MCF 10A (cell line): ENCODE results near the gene PCK2. TPM values are rescaled to one million over a fixed set of nuclear protein-coding genes. Genes with fewer than 3 reads are reported as not detected.
"Not testable (repeated sequence)": the region's sequence is repeated elsewhere in the genome, so short reads cannot be mapped to it uniquely, and the experiment has no call there.

ENCODE experiments used
- Bru-seq: library from RNA; stranded (reverse); fragments of 400-500 nt; gene quantifications from one replicate; lab custom pipeline; 2021; lab: Mats Ljungman, UMichigan
- BruChase-seq, 2 experiments: library from RNA; stranded (reverse); fragments of 400-500 nt; gene quantifications; one replicate each; lab custom pipeline; 2021; lab: Mats Ljungman, UMichigan
- BruUV-seq: library from RNA; stranded (reverse); fragments of 400-500 nt; replicated peaks from 2 replicates; lab custom pipeline; 2021; lab: Mats Ljungman, UMichigan
- CTCF ChIA-PET: fragments of 300-600 bp; sonication (Branson Sonifier 250); formaldehyde crosslinking; extraction: SDS; loops from one replicate; lab custom pipeline; 2021; ENCODE audit warnings: antibody characterized with exemption, inconsistent platforms; lab: Yijun Ruan, JAX
- POLR2A ChIA-PET: fragments of 300-600, 350-650 bp; sonication (Branson Sonifier 250); formaldehyde crosslinking; extraction: SDS; loops from one replicate; lab custom pipeline; 2020; ENCODE audit warnings: antibody characterized with exemption, inconsistent platforms; lab: Yijun Ruan, JAX
- DNase-seq: peaks from one replicate; pipeline ENCODE4 v3.0.0-alpha.2; 2018; ENCODE audit not compliant: unreplicated experiment
- H3K27ac Mint-ChIP-seq: one replicate; pipeline ENCODE4 v1.8.0; 2022; ENCODE audit warnings: mild to moderate bottlenecking, low read depth, mixed read lengths; ENCODE audit not compliant: unreplicated experiment
- H3K27me3 Mint-ChIP-seq: one replicate; pipeline ENCODE4 v1.8.0; 2022; ENCODE audit warnings: mixed read lengths; ENCODE audit not compliant: insufficient read depth, unreplicated experiment
- H3K36me3 Mint-ChIP-seq: one replicate; pipeline ENCODE4 v1.8.0; 2022; ENCODE audit warnings: mild to moderate bottlenecking, moderate library complexity, mixed read lengths; ENCODE audit not compliant: insufficient read depth, unreplicated experiment
- H3K4me1 Mint-ChIP-seq: one replicate; pipeline ENCODE4 v1.8.0; 2022; ENCODE audit warnings: mixed read lengths; ENCODE audit not compliant: insufficient read depth, unreplicated experiment
- H3K4me3 Mint-ChIP-seq: one replicate; pipeline ENCODE4 v1.8.0; 2022; ENCODE audit warnings: mild to moderate bottlenecking, moderate library complexity, mixed read lengths; ENCODE audit not compliant: unreplicated experiment
- H3K9me3 Mint-ChIP-seq: one replicate; pipeline ENCODE4 v1.8.0; 2022; ENCODE audit warnings: mixed read lengths; ENCODE audit not compliant: unreplicated experiment
- CTCF ChIP-seq: fragments of 200-600 bp; IDR thresholded peaks from one replicate; pipeline ENCODE4 v1.8.0; 2022; ENCODE audit warnings: antibody characterized with exemption, mild to moderate bottlenecking; ENCODE audit not compliant: unreplicated experiment
- intact Hi-C: fragments of 100-400 bp; cut with micrococcal nuclease; formaldehyde crosslinking; loops from 2 replicates; pipeline ENCODE4 v1.14.1; 2022
- long read RNA-seq: library from polyadenylated mRNA; stranded (forward); transcript quantifications from one replicate; pipeline ENCODE4 v2.0.0, GENCODE V29; 2022
- total RNA-seq: library from RNA; stranded (reverse); gene quantifications from 2 replicates; pipeline ENCODE4 v1.2.3, GENCODE V29; 2022

PCK2 gene
- total RNA-seq (64.7 and 112 TPM in 2 replicates), Bru-seq, nascent RNA (percentile 67 among the genes with signal in this experiment), BruChase-seq, experiment 1, labeled RNA remaining after a 6-hour chase (percentile 78 among the genes with signal in this experiment), BruChase-seq, experiment 2, labeled RNA remaining after a 2-hour chase (percentile 70 among the genes with signal in this experiment)
- long read RNA-seq, transcript PCK2-202 (7 exons, 1,830 nt) = minor isoform, 8 of 228 reads
- long read RNA-seq, transcript PCK2-201 (10 exons, 2,357 nt) = major isoform, 160 of 228 reads
- long read RNA-seq, partial matches to known transcripts = 20 of 228 reads
- long read RNA-seq, other reads (novel, unspliced or antisense) = 38 of 228 reads

- Mint-ChIP-seq H3K4me1 (peaks cover 19% of the 10 kb centered on the region), H3K36me3 (peaks cover 12% of the 10 kb centered on the region), H3K4me3 (peak within 1 kb of the TSS; percentile 97), H3K27ac (peak within 1 kb of the TSS; percentile 92), H3K9me3 (no peaks in the 10 kb centered on the region), H3K27me3 (no peaks in the 10 kb centered on the region)
- peak; percentile 97 for DNase-seq
- intact Hi-C loops = loop anchor here (2.0 to 5.0 kb wide), 4 partner anchors 15 to 527 kb away; partner anchors contain the start of genes AP1G2, IRF9, PSME2 and RNF31
- ChIA-PET CTCF (interaction anchor here (0.6 to 11.2 kb wide), 18 partner anchors 12 to 1152 kb away, joined by 3 to 272 read pairs (median 4); partner anchors contain the start of genes DCAF11, DHRS4, EMC9 and NRL), POLR2A (interaction anchor here (0.6 to 6.4 kb wide), 12 partner anchors 8 to 556 kb away, joined by 3 to 90 read pairs (median 4); partner anchors contain the start of genes DCAF11, DHRS4L2, EMC9 and NRL)
- BruUV-seq = TSS peak; percentile 71
- TF ChIP-seq CTCF = no peak
Observed at GRCh38 chr14:24093901-24094840, at the start of gene PCK2. TSS of gene PCK2 (plus strand) at chr14:24094311. CDS start at chr14:24094406, 95 bp downstream.

- H3K36me3 Mint-ChIP-seq, intact Hi-C loops, DNase-seq, H3K4me3 Mint-ChIP-seq, H3K27ac Mint-ChIP-seq, H3K9me3 Mint-ChIP-seq, BruUV-seq, POLR2A ChIA-PET: not testable (repeated sequence)
- Mint-ChIP-seq H3K27me3 (peaks cover 71% of the 10 kb centered on the region), H3K4me1 (peaks cover 12% of the 10 kb centered on the region)
- CTCF ChIA-PET = interaction anchor here (1.3 to 1.6 kb wide), 2 partner anchors 9 to 11 kb away, joined by 3 read pairs; no protein-coding TSS in a partner anchor
Observed at GRCh38 chr14:24049002-24049401, 45.1 kb upstream of the PCK2 start.

GRCh38 chr14:24050753-24051152 lies 43.4 kb upstream of the PCK2 start:
- H3K9me3 Mint-ChIP-seq, DNase-seq, BruUV-seq, intact Hi-C loops, CTCF ChIA-PET, POLR2A ChIA-PET, H3K36me3 Mint-ChIP-seq, H3K27ac Mint-ChIP-seq: not testable (repeated sequence)
- Mint-ChIP-seq H3K27me3 (peaks cover 80% of the 10 kb centered on the region), H3K4me1 (peaks cover 12% of the 10 kb centered on the region), H3K4me3 (peak overlapping the region; percentile 61)

- Mint-ChIP-seq H3K4me1 (peaks cover 12% of the 10 kb centered on the region), H3K4me3 (peak overlapping the region; percentile 61), H3K27me3 (peaks cover 80% of the 10 kb centered on the region), H3K36me3 (peaks cover 9% of the 10 kb centered on the region), H3K27ac (no peak overlapping the region), H3K9me3 (no peaks in the 10 kb centered on the region)
- no peak for DNase-seq
- ChIA-PET CTCF (interaction anchor here (0.8 to 1.1 kb wide), 4 partner anchors 17 to 267 kb away, joined by 3 to 7 read pairs (median 4); partner anchors contain the start of gene IRF9), POLR2A (interaction anchor here (1.4 kb wide), 1 partner anchor 30 kb away, joined by 6 read pairs; no protein-coding TSS in a partner anchor)
- no peak for TF ChIP-seq CTCF
- intact Hi-C loops = no loop called here
- BruUV-seq = no TSS peak
Observed at GRCh38 chr14:24051176-24051788, 42.8 kb upstream of the PCK2 start.
